GM19239 (cell line): Measurements from ENCODE around the gene C19orf81.
A peak's percentile ranks its signal among the peaks of the same experiment; 100 is the strongest.

Experiments used
- DNase-seq: peaks from one replicate; pipeline ENCODE4 v3.0.0; 2011; ENCODE audit warnings: low spot score; ENCODE audit not compliant: insufficient read length
- FAIRE-seq: peaks from 2 replicates; lab custom pipeline; 2011; peaks lifted over from hg19 to GRCh38; lab: Jason Lieb, UNC

The C19orf81 gene

GRCh38 chr19:50628551-50628950, 20.7 kb upstream of the C19orf81 start:
- no peak for FAIRE-seq
- no peak for DNase-seq

GRCh38 chr19:50629194-50629593, 20.1 kb upstream of the C19orf81 start:
- FAIRE-seq (no peak), DNase-seq (no peak)

GRCh38 chr19:50629801-50630200, 19.4 kb upstream of the C19orf81 start:
- FAIRE-seq = no peak
- DNase-seq = no peak

GRCh38 chr19:50632151-50632835, 17.0 kb upstream of the C19orf81 start:
- DNase-seq (no peak), FAIRE-seq (no peak)

- FAIRE-seq (no peak), DNase-seq (no peak)
These were observed 15.9 kb upstream of the C19orf81 start for GRCh38 chr19:50633359-50633758.

GRCh38 chr19:50633973-50634372, 15.3 kb upstream of the C19orf81 start:
- no peak for FAIRE-seq
- no peak for DNase-seq

GRCh38 chr19:50636317-50637085, 12.7 kb upstream of the C19orf81 start:
- DNase-seq (no peak), FAIRE-seq (no peak)

GRCh38 chr19:50638600-50638999, 10.6 kb upstream of the C19orf81 start:
- DNase-seq = no peak
- FAIRE-seq = no peak

- FAIRE-seq (no peak), DNase-seq (peak; percentile 67)
These were observed 9.8 kb upstream of the C19orf81 start, which contains the start of gene SYT3 for GRCh38 chr19:50639121-50640112. SYT3 (minus strand) TSS chr19:50639881; CDS start chr19:50637411, 2,470 bp downstream.

GRCh38 chr19:50640368-50640767, 8.9 kb upstream of the C19orf81 start:
- FAIRE-seq = no peak

GRCh38 chr19:50644315-50644915, 4.8 kb upstream of the C19orf81 start:
- no peak for DNase-seq
- no peak for FAIRE-seq

More at GRCh38 chr19:50640368-50640767, 8.9 kb upstream of the C19orf81 start:
- no peak for DNase-seq

- DNase-seq = no peak
- FAIRE-seq = no peak
These were observed 4.1 kb upstream of the C19orf81 start for GRCh38 chr19:50645107-50645506.

GRCh38 chr19:50646074-50646807, 3.0 kb upstream of the C19orf81 start:
- no peak for FAIRE-seq
- no peak for DNase-seq

- DNase-seq = no peak
- peak; percentile 4 for FAIRE-seq
These were observed 1.2 kb upstream of the C19orf81 start for GRCh38 chr19:50647879-50648615.

- DNase-seq = no peak
- FAIRE-seq = no peak
These were observed 586 bp upstream of the C19orf81 start for GRCh38 chr19:50648659-50649058.

GRCh38 chr19:50651174-50651573, 1.9 kb downstream of the C19orf81 start:
- DNase-seq (no peak), FAIRE-seq (no peak)

- no peak for FAIRE-seq
- DNase-seq = no peak
These were observed 3.5 kb downstream of the C19orf81 start for GRCh38 chr19:50652722-50653121.

- FAIRE-seq (no peak), DNase-seq (no peak)
These were observed 5.6 kb downstream of the C19orf81 start for GRCh38 chr19:50654882-50655281.

- FAIRE-seq = no peak
- DNase-seq = no peak
These were observed 8.0 kb downstream of the C19orf81 start for GRCh38 chr19:50657222-50657669.
